GM21619 (cell line): ENCODE data around the gene ISM1.

ENCODE experiments used
- ATAC-seq: cut with Tn5 transposase; IDR thresholded peaks from one replicate; pipeline ENCODE4 v1.9.1; 2021; ENCODE audit not compliant: unreplicated experiment

Gene ISM1

DNA sequence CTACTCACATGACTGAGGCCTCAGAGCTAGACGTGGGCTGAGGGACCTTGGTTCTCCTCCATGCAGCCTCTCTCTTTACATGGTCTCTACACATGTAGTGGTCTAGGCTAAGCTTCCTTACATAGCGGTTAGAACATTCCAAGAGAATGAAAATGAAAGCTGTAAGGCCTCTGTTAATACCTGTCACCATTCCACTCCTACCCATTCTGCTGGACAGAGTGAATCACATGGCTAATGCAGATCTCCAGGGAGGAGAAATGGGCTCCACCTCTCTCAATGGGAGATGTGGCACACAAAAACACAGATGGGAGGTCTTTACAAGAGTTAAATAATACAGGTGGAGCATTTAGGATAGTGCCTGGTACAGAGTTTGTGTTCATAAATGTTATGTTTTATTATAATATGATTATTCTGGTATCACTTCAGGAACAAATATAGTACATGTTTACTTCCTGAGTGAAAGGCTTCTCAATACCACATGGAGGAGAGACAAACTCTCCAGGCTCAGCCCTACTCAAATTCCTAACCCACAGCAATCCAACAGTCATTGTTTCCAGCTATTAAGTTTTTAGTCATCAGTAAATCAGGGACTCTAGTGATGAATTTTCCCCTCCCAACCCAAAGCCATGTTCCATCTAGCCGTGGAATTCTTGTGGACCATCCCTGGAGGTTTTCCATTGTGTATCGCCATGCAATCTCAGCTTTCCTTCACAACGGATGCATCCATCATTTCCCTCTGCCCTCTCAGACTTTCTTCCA lies 57.9 kb downstream of the ISM1 start:
- no peak for ATAC-seq

DNA sequence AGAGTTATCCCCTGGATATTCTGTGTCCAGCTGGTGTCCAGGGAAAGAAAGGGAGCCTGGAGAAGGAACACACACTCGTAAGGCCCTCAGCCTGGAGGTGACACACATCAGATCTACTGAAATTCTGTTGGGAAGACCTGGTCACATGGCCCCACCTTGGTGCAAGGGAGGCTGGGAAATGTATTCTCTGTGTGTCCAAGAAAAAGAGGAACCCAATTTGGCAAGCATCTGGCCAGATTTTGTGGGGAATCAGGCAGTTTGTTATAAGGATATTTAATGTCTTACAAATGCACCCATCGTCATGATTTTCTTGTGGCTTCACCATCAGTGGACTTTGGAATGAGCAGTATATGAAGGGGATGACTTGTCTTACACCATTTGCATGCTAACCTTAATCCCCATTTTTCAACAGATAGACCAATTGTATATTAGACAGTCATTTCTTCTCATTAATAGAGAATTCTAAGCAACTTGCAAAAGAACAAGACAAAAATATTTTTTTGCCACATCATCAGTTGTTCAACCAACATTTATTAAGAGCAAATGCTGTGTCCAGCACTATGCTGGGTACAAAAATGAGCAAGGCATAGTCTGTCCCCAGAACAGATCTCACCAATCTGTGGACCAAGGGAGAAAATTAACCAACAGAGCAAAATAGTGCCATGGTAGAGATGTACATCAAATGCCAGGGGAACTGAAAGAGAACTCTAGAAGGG lies 59.7 kb downstream of the ISM1 start:
- ATAC-seq, result no peak

DNA sequence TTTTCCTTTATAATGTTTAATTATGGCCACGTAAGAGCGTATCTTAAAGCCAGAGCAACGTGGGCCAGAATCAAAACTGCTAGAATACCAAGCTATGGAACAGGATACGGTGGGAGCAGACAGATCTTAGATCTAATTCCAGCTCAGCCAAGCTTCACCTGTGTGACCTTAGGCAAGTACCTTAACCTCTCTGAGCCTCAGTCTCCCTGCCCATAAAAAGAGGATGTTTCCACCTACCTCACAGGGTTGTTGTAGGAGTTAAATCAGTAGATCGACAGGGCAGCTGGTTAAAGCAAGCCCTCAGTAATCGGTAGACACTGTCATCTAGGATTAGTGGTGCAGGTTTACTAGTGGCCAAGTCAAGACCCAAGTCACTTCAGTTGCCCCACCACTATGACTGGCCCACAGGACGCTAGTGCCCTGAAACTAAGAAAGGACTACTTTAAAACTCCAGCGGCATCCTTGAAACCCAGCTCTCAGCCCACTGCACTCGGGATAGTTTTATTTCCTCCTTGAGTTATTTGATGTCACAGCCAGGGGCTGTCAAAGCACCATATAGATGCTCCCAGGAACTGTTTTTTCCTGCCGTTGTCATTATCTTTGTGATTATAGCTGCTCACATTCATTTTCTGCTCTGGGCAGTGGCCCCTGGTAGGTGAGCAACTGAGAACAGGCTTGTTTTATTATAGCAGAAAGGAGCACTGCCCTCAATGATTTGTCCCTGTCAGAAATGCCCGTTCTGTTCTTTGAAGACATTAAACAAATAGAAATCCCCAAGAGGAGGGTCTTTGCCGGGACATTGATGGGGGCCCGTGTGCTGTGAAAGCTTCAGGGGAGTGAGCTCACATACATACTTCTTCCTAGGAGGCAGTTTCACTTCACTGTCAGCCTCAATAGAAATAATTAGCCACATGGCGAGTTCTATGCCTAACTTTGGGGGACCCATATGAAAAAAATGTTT lies 63.1 kb downstream of the ISM1 start:
- no peak for ATAC-seq

DNA sequence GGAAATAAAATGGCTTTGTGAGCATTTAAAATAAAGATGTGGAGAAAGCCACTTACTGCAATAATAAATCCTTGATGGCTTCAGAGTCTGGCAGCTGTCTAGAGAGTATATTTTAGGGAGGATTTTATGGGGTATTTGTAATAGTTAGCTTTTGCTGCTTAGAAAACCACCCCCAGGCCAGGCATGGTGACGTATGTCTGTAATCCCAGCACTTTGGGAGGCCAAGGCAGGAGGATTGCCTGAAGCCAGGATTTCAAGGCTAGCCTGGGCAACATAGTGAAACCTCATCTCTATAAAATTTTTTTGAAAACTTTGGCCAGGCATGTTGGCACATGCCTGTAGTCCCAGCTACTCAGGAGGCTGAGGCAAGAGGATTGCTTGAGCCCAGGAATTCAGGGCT lies 63.8 kb downstream of the ISM1 start:
- ATAC-seq, result no peak

DNA sequence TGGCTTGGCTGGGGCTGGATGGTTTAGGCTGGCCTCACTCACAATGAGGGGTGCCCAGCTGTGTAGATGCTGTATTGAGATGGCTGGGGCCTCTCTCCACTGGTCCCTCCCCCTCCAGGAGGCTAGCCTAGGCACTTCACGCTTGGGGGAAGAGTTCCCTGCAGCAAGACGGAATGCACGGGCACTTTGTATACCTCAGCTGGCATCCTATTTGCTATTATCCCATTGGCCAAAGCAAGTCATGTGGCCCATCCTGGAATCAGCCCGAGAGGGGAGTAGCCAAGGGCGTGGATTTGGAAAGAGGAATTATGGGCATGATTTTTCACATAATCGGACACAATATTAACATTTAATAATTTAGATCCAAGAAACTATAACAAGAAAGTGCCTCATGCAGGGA lies 64.3 kb downstream of the ISM1 start:
- ATAC-seq, result no peak

DNA sequence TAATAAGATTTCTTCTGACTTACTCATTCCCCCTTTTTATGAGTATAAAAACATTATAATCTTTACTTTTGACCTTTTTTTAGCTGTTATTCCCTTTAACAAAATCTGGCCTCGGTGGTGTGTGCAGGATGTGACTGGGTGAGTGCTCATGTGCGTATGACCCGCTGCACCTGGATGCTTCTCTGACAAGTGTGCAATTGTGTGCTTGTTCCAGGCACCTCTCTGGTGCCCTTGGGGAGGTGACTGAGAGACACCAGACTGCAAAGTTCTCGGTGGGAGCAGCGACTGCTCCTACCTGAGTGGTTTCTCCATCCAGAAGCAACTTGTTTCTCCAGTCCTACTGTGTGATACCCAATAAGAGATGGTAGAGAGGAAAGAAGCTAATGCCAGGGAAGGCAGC lies 65.0 kb downstream of the ISM1 start:
- no peak for ATAC-seq

DNA sequence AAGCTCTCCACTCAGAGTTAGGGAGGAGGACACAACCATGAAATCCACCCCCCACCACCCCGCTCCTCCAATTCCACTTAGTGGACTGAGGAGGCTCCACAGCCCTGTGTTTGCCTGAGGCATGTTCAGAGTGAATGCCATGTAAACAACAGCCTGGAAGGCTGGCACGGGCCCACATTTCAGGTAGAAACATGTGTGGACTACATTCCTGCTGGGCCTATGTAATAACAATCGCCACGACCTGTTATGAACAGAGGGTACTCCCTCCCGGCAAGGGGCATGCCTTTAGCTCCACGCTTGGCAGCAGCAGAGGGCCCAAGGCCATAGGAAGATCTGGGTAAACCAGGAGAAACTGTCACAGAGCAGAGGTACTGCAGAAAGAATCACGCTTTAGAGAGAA lies 65.5 kb downstream of the ISM1 start:
- ATAC-seq, result no peak

DNA sequence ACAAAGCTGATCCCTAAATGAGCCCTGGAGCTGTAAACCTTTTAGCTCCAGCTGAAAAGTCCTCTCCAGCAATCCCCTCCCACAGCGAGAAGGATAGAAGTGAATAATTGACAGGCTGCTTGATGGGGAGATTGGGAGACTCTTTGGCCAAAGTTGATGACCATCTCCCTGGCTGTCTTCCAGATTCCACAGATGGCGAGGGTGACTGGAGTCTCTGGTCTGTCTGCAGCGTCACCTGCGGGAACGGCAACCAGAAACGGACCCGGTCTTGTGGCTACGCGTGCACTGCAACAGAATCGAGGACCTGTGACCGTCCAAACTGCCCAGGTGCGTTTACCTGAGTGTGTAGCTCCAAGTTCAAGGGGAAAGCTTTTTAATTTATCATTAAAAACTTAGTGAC lies 67.3 kb downstream of the ISM1 start:
- ATAC-seq, result no peak

DNA sequence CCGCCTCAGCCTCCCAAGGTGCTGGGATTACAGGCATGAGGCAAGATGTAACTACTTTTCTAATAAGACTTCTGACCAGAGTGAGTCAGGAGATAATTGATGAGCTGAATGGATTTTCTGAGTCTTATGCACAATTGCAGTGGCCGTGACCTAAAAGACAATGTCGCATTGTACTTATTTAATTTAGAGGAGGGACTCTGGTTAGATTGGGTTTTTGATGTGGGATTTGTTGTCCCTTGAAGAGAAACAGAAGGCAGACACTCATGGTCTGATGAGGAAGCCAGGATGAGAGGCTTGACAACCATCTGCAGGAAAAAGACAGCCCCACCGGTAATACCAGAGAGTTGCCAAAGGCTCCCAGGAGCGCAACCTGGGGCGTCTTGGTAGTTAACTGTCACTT lies 68.0 kb downstream of the ISM1 start:
- ATAC-seq, result no peak

DNA sequence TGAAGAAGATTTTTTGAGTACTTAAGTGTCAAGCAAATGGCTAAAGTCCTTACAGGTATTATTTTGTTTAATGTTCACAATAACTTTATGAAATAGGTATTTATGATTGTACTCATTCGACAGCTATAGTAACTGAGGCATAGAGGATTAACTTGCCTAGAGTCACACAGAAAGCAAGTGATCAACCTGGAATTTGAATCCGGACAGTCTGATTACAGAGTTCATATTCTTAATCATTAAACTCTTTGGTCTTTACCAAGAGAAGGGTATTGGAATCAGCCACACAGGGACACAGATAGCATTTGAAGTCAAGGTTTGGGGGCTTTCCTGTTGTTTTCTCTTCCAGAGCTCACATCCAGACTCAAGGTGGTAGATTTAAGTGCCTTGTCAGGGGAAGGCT lies 69.7 kb downstream of the ISM1 start:
- ATAC-seq, result no peak

DNA sequence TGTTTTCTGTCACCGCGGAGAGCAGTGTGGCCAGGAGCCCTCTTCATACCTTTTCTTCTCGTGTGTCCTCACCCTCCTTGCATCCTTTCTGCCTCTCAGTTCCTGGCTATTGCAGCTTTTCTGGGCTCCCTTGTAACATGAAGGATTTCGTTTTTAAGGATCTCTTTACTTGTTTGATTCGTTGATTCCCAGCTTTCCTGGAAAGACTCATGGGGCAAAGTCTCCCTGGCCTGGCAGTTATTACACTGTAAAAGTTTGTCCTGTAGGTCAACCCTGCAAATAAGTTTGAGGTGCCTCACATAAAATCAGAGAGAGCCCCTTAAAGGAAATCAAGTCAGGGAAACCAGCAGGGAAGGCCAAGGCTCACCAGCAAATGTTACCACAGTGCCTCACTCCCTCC lies 70.1 kb downstream of the ISM1 start:
- ATAC-seq, result no peak

DNA sequence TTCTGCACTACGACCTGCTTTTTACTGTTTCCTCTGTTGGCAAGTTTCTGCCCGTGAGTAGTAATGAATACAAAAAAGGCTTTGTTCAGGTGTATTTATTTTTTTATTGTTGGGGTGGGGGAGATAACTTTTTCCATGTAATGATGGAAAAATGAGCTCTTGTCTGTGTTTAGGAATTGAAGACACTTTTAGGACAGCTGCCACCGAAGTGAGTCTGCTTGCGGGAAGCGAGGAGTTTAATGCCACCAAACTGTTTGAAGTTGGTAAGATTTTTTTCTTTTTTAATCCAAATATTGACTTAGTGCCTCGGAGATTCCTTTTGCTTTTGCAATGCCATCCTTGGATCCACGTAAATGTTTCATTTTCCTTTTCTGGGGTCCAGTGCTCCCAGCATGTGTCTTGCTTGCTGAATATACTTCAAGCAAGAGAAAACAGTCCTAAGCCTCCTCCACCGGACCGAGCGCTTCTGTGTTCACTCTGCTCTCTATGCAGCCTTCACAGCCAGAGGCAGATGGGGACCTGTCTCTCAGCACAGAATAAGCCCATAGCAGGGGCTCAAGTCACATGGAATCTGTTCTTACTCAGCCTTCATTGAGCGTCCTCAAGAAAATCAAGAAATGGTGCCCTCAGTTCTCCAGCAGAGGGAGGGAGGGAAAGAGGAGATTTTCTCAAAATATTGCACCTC lies 71.3 kb downstream of the ISM1 start:
- no peak for ATAC-seq

DNA sequence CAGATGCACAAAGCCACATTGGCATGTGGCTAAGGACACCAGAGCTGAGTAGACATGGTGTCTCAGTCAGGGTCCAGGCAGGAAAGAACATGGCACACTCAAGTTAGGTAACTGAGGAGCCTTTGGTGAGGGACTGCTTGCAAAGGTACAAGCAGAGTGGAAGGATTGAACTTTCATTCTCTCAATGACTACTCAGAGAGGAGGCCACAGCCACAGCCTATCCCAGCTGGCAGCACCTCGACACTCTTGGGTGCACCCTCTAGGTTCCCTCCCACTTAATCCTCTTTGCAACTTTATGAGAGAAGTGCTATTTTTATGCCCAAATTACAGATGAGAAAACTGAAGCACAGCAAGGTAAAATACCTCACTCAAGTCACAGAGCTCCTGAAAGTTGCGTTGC lies 73.4 kb downstream of the ISM1 start:
- ATAC-seq, result no peak

DNA sequence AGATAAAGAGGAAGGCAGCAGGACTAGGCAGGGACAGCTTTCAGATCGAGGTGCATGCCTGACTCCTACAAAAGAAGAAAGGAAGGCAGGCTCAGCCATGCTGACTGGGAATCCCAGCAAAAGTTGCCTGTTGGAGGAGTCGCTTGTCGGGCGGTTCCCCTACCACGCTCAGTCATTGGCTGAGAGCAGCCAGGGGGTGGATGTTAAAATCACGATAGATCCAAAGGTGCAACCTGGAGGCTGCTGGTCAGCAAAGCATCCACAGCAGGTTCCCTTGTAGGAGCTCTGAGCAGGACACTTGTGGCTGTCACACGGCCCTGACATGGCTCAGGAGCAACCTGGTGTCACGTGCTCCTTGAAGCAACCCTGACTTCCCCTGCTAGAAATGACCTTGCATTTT lies 74.6 kb downstream of the ISM1 start:
- ATAC-seq, result no peak

DNA sequence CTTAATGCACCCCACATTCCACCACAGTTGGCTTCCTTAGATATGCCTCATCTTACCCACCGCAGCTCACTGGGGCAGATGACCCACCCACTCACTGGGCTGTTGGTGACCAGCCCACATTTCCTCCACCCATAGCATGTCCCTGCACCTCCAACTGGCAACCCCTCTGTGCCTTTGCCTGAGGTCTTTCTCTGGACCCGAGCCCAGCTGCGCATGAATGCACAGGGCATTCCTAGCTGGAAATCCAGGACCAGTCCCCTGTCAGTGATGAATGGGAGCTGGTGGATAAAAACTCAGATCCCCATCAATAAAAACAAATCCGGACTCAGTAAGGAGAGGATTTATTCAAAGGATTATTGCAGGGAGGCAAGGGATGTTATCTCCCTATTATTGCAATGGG lies 75.0 kb downstream of the ISM1 start:
- ATAC-seq, result no peak

DNA sequence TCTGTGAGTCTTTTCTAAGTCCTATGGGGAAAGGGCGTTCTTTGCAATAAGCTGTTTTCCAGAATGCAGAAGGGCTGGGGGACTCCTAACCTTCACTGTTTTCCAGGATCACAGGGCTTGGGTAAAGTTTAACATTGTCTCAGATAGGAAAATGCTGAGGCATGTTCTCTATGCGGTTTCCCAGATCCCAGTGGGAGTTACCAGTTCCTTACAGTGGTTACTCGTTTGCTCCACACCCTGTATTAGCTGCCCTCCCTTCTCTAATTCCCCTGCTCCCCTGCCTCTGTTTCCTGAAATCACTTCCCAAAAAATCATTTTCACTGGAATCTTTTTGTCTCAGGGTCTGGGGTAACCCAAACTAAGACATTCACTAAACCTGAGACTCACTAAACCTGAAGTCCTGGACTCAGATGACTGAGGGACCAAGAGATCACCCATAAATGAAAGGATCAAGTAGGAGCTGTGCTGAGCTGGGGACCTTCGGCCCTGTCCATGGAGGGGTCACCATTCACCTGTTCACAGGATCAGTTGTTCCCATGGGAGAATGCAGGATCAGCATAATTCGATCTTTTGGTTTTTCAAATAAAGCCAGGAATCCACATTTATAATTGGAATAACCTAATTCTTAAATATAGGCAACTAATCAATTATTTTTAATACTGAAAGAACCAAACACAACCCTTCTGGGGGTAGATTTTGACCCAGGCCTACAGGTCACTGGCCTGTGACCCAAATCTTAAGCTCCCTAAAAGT lies 76.2 kb downstream of the ISM1 start:
- no peak for ATAC-seq

DNA sequence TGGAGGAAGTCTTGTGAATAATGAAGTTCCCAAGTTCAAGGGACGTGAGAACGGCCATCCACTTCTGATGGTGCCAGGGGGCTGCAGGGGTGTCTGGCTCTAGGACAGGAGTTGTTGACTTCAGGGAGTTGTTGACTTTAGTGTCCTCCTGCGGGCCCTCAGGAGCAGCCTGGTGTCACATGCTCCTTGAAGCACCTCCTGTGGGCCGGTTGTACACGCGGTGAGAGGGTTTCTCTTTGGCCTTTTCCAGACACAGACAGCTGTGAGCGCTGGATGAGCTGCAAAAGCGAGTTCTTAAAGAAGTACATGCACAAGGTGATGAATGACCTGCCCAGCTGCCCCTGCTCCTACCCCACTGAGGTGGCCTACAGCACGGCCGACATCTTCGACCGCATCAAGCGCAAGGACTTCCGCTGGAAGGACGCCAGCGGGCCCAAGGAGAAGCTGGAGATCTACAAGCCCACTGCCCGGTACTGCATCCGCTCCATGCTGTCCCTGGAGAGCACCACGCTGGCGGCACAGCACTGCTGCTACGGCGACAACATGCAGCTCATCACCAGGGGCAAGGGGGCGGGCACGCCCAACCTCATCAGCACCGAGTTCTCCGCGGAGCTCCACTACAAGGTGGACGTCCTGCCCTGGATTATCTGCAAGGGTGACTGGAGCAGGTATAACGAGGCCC lies 77.8 kb downstream of the ISM1 start:
- no peak for ATAC-seq

DNA sequence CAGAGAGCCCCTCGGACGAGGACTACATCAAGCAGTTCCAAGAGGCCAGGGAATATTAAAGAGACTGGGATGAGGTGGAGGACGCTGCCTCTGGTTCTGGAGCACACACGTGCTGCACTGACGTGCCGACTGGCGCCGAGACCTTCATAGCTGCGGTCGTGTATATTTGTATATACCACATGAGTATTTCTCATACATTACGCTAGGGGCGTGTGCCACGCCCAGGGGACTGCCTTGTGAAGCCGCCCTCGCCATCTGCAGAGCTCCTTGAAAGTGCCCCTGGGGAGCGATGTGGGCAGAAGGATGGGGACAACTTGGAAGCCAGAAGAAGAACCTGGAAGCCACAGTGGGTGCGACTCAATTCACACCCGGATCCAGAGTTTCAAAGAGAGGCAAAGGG lies 78.3 kb downstream of the ISM1 start:
- no peak for ATAC-seq

DNA sequence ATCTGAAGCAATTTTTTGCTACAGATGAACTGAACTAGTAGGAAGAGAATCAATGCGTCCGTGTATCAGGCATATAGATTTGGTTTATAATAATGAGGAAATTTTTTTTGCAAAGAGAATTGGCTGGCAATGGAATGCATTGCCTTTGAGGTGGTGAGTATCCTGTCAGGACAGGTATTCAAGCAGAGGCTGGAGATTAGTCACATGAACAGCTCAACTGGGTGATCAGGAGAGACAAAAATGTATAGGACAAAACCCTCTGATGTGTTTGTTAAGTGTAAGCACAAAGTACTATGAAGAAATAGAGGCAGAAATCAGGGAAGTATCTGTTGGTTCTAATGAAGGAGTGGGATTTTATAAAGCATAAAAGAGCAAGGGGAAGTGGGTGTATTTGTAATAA lies 80.5 kb downstream of the ISM1 start:
- ATAC-seq, result no peak
